HFFc6 (cell line): ENCODE data around the gene SSRP1. TPM values are rescaled to one million over a fixed set of nuclear protein-coding genes. Genes with fewer than 3 reads are reported as not detected.
A peak's percentile ranks its signal among the peaks of the same experiment; 100 is the strongest.

ENCODE experiments used
- DNase-seq: peaks from one replicate; pipeline ENCODE4 v3.0.0-alpha.2; 2018
- H3K27ac Mint-ChIP-seq: 2 replicates; pipeline ENCODE4 v1.8.0; 2020; ENCODE audit warnings: mild to moderate bottlenecking, mixed read lengths
- H3K27me3 Mint-ChIP-seq: 2 replicates; pipeline ENCODE4 v1.8.0; 2021; ENCODE audit warnings: mild to moderate bottlenecking, moderate library complexity, mixed read lengths; ENCODE audit not compliant: insufficient read depth
- H3K36me3 Mint-ChIP-seq: 2 replicates; pipeline ENCODE4 v1.8.0; 2021; ENCODE audit warnings: low read depth, mixed read lengths
- H3K4me1 Mint-ChIP-seq: 2 replicates; pipeline ENCODE4 v1.8.0; 2020; ENCODE audit warnings: low read depth, mixed read lengths
- H3K4me3 Mint-ChIP-seq: 2 replicates; pipeline ENCODE4 v1.8.0; 2020; ENCODE audit warnings: mild to moderate bottlenecking, moderate library complexity, mixed read lengths
- H3K9me3 Mint-ChIP-seq: 2 replicates; pipeline ENCODE4 v1.8.0; 2020; ENCODE audit warnings: mild to moderate bottlenecking, mixed read lengths
- CTCF ChIP-seq: fragments of 200-600 bp; sonication (generic); IDR thresholded peaks from 2 replicates; pipeline ENCODE4 v1.5.0; 2021; ENCODE audit warnings: antibody characterized with exemption, mild to moderate bottlenecking
- total RNA-seq, 6 experiments: library from RNA; stranded (reverse); fragmentation: NEBNext Ultra II Directional; extraction: Animal tissue kit (Norgen Biotek cat#: 25700); gene quantifications; 2 replicates in 1 of 6; 3 replicates in 5 of 6; pipeline ENCODE4 v1.2.3, GENCODE V29; 2021

The SSRP1 gene
- total RNA-seq, 6 experiments from 2014 or later: 84.0 to 141 (median 133) TPM

- Mint-ChIP-seq H3K27ac (peak overlapping the region; percentile 89), H3K9me3 (peaks cover 2% of the 10 kb centered on the region; the same call in 1 of the 2 replicates), H3K36me3 (peaks cover 12% of the 10 kb centered on the region), H3K27me3 (peaks cover 2% of the 10 kb centered on the region), H3K4me1 (peaks cover 76% of the 10 kb centered on the region), H3K4me3 (0 out of 2 replicates have a peak overlapping the region, but pooled peaks have one; percentile 2)
- TF ChIP-seq CTCF: no peak
- peak; percentile 26 for DNase-seq
Measured at GRCh38 chr11:57279116-57279515, 56.6 kb downstream of the SSRP1 start.

- TF ChIP-seq CTCF: no peak
- peak overlapping the region; percentile 89 for H3K27ac Mint-ChIP-seq
- H3K4me3 Mint-ChIP-seq: 0 out of 2 replicates have a peak overlapping the region, but pooled peaks have one; percentile 2
- peaks cover 5% of the 10 kb centered on the region; the same call in 1 of the 2 replicates for H3K9me3 Mint-ChIP-seq
- peaks cover 16% of the 10 kb centered on the region for H3K36me3 Mint-ChIP-seq
- H3K27me3 Mint-ChIP-seq: peaks cover 2% of the 10 kb centered on the region
- no peak for DNase-seq
- H3K4me1 Mint-ChIP-seq: peaks cover 78% of the 10 kb centered on the region
Measured at GRCh38 chr11:57278721-57279095, 57.0 kb downstream of the SSRP1 start.

- peaks cover 10% of the 10 kb centered on the region for H3K9me3 Mint-ChIP-seq
- H3K27ac Mint-ChIP-seq: peak overlapping the region; percentile 89
- peaks cover 2% of the 10 kb centered on the region for H3K27me3 Mint-ChIP-seq
- H3K4me1 Mint-ChIP-seq: peaks cover 72% of the 10 kb centered on the region
- peak overlapping the region; percentile 61 for H3K4me3 Mint-ChIP-seq
- peaks cover 23% of the 10 kb centered on the region for H3K36me3 Mint-ChIP-seq
- peak; percentile 74 for DNase-seq
- peak; percentile 90 for TF ChIP-seq CTCF
Measured at GRCh38 chr11:57277845-57278720, 57.6 kb downstream of the SSRP1 start.

GRCh38 chr11:57276971-57277675 is 58.6 kb downstream of the SSRP1 start:
- Mint-ChIP-seq H3K4me1 (peaks cover 69% of the 10 kb centered on the region), H3K36me3 (peaks cover 23% of the 10 kb centered on the region), H3K9me3 (peaks cover 14% of the 10 kb centered on the region), H3K4me3 (peak overlapping the region; percentile 61; the same call in 1 of the 2 replicates), H3K27ac (no peak overlapping the region), H3K27me3 (no peaks in the 10 kb centered on the region; the same call in 1 of the 2 replicates)
- DNase-seq: no peak
- no peak for TF ChIP-seq CTCF

GRCh38 chr11:57276169-57276970 is 59.3 kb downstream of the SSRP1 start:
- Mint-ChIP-seq H3K27me3 (no peaks in the 10 kb centered on the region; the same call in 1 of the 2 replicates), H3K9me3 (peaks cover 14% of the 10 kb centered on the region), H3K27ac (no peak overlapping the region), H3K4me1 (peaks cover 64% of the 10 kb centered on the region), H3K4me3 (no peak overlapping the region), H3K36me3 (peaks cover 19% of the 10 kb centered on the region)
- no peak for TF ChIP-seq CTCF
- DNase-seq: no peak
